Measurements from ENCODE around the gene ARMC3.

Gene ARMC3

DNA sequence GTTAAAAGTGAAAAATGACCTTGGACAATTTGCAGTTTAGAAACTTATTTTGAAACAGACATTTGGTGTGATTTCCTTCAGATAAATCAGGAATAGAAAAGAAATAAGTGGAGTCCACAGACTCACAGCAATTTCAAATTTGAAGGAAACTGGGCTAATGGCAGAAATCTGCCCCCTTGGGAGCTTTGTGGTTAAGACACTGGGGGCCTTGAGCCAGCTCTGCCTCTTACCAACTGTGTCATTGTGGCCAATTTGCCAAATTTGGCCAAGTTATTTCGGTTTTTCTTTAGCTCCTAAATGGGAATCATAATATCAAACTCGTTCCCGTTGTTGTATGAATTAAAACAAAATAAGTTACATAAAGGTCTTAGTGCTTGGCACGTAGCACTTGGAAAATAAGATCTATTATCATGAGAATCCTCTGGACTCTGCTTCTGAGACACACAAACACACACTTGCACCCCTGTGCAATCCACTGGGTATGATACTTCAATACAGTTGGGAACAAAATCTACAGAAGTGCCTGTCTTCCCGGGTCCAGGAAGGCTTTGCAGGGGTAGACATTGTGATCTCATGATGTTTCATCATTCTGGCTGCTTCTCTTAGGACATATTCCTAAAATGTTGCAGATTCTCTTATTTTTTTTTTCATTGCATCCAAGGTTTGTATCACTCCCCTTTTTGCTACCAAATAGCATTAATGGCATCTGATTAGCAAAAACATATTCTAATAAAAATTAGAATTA is 4.9 kb downstream of the ARMC3 start:
- no peak for DNase-seq

DNA sequence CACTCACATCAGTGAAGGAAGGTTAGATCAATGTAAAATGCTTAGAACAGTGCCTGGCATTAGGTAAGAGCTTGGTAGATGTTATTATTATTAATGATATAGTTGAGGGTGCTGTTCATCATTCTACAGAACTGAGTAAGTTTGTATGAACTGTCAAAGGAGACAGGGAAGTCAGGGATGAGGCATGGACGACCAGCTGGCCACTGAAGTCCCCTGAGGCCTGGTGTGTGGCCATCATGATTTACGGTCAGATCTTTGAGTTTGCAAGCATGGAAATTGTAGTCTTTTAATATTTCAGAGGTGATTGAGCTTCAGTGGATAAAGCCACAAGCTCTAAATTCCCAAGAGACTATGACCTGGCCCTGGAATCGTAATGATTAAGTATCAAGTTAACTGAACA is 6.9 kb downstream of the ARMC3 start:
- DNase-seq, result no peak

DNA sequence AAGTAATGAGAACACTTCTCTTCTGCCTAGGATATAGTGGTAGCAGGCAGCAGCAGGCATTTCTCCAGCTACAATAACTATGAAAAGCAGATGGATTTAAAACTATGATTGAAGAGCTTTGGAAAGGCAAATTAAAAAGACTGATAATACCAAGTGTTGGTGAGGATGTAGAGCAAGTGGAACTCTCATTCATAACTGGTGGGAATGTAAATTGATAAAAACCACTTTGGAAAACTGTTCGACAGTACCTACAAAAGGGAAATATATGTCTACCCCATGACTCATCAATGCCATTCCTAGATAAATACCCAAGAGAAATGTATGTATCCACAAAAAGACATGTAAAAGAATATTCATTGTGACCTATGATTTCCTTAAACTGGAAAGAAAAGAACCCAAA is 14.6 kb downstream of the ARMC3 start:
- no peak for DNase-seq

DNA sequence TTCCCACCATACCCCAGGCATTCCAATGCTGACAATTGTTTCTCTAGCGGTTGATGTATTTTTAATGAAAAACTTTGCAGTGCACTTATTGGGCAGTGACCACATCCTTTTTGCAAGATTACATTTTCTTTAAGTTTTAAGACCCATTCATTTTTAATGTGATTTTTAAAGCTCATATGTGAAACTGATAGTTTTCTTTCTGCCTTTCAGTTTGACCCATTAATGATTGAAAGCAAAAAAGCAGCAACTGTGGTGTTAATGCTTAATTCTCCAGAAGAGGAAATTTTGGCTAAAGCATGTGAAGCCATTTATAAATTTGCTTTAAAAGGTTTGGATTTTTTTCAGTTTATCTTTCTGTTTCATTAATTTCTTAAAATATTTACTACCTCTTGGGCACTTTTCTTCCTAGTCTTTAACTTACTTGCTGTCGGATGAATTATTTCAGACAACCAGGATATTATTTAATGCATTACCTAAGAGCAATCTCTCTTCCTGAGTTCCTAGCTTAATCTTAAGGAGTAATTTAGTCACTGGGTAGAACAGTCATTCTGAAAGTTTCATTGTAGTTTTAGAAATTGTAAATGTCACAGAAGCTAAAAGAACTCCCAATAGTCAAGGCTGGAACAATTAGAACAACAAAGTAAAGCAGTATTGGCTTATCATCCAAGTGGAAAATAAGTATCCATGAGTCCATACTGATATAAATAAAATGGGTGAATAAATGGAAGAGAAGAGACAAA is 18.3 kb downstream of the ARMC3 start:
- no peak for DNase-seq

DNA sequence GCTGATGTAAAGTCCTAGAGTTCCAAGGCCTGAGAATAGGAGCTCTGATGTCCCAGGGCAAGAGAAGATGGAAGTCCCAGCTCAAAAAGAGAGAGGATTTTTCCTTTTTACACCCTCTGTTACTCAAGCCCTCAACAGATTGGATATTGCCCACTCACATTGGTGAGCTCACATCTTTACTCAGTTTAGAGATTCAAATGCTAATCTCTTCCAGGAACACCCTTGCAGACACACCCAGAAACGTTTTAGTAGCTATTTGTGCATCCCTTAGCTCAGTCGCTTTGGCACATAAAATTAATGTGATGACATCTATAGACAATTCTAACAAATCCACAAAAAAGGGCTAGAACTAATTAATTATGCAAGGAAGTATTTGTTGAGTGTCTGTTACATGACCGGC is 27.1 kb downstream of the ARMC3 start:
- no peak for DNase-seq

DNA sequence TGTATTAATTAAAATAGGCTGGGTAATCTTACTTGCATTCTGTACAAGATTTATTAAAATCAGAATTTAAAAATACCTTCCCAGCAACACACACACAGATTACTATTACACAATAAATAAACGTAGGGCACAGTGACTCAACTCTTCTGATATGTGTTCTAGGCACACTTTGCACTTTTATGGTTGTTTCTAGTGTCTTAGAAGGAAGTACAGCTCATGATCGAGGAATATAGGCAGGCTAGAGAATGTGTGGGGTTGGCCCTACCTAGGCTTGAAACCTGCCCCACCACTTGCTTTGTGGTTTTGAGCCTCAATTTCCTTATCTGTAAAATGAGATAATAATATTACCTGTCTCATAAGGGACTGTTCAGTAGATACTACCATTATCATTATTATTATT is 30.5 kb downstream of the ARMC3 start:
- DNase-seq, result no peak

DNA sequence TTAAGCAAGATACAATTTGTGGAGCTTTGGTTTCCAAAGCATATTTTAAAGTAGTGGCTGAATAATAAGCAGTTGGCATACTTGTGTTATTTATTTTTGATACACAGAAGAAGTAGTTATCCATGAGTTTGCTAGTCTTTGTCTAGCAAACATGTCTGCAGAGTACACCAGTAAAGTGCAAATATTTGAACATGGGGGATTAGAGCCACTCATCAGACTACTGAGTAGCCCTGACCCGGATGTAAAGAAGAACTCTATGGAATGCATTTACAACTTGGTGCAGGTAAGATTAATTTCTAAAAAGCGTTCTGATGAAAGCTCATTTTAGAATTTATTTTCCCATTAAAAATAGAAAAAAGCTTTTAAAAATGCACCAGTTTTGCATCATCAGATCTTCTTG is 31.4 kb downstream of the ARMC3 start:
- no peak for DNase-seq

DNA sequence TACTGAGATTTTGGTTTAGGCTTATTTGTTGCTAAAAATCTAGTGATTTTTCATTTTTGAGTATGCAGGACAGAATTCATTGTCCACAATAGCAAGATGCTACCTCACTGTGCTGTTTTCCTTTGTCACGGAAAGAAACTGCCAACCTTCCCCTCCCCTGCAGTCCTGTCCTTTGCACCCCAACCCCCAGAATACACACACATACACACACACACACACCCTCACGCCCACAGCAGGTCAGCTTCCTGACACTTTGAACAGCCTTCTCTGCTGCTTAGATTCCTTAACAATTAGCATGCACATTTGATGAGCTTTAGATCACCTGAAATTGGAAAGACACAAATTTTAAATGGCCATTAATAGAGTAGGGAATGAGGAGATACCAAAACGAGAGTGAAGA is 32.1 kb downstream of the ARMC3 start:
- DNase-seq, result no peak

DNA sequence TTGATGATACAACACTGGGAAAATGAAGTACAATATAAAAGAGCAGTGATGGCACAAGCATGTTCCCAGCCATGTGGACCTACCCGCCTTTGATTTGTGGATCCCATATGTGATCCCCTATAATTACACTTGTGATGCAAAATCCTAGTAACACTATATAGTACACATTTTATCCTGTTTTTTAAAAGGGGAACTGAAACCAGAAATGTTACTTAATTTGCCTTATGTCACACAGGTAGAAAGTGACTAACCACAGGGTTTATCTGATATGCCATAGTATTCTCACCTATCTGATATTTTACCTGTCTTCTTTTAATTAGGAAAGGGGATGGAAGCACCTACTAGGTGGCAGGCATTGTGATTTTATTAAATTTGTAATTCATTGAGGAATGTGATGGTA is 35.0 kb downstream of the ARMC3 start:
- no peak for DNase-seq

DNA sequence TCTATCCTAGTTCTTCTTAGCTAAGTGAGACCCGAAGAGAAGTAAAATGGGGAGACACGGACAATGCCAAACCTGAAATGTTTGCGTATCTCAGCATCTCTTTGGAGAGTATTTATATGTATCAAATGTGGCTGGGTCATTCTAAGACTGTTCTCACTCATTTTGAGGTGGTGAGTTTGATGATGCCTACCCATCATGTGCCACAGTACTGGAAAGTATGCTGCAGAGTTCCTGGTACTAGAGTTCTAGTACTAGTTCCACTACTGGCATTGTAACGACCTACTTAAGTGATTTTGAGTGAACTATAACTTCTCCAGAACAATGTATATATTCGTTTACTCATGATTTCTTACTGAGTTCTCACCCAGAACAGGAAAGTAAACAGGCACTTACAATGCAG is 41.9 kb downstream of the ARMC3 start:
- DNase-seq, result no peak

DNA sequence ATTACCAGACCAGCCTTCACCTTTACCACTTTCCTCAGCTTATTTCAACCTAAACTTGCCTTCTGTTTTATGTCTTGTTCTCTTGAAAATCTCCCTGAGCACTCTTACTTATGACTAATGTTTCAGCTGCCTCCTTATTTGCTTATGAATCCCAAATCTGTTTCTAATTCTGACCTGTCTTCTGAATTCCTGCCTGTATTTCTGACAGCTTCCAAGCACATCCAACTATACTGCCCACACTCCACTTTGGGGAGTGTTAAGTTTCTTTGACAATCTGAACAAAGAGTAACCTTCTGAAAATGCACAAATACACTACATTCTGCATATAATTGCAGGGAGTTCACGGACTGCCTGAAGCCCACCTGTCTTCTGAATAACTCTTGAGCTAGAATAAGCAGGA is 48.7 kb downstream of the ARMC3 start:
- no peak for DNase-seq

DNA sequence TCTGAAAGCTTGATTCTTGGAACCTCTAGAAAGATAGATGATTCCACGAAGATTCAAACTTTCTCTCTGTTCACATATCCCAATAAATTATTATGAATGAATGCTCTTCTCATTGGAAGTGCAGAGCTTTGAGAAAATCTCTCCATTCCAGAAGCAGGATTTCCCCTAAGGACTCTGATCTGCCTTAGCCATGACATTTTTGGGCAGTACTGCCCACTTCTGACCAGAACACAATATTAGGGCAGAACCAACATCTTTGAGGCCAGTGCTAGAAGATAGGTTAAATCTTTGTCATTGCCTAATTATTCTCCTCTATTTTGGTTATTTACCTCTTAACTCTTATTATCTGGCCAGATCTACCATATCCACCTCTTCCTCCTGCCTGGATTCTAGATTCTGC is 49.9 kb downstream of the ARMC3 start:
- no peak for DNase-seq

DNA sequence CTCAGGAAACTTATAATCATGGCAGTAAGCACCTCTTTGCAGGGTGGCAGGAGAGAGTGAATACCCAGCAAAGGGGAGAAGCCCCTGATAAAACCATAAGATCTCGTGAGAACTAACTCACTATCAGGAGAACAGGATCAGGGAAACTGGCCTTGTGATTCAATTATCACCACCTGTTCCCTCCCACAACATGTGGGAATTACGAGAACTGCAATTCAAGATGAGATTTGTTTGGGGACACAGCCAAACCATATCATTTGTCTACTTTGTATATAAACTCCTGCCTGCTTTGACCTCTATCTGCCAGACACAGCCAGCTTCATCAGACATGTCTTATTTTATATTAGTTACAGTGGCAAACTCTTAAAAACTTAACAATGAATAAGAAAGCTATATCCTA is 50.4 kb downstream of the ARMC3 start:
- DNase-seq, result no peak

DNA sequence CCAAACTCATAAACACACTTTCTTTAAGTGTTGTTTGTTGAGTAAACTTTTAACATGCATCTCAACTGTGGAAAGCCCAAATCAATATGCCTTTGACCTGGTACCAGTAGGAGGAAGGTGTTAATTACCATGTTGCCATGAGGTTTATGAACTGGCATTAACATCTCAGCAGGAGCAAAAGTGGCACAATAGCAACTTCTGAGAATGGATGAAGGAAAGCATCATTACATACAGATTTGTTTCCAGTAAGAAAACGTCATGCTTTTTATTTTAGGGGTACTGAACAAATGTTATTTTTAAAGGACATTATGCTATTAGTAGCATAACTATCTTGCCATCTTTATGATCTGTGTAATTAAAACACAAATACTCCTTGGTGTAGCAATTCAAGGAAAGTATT is 51.1 kb downstream of the ARMC3 start:
- DNase-seq, result no peak

DNA sequence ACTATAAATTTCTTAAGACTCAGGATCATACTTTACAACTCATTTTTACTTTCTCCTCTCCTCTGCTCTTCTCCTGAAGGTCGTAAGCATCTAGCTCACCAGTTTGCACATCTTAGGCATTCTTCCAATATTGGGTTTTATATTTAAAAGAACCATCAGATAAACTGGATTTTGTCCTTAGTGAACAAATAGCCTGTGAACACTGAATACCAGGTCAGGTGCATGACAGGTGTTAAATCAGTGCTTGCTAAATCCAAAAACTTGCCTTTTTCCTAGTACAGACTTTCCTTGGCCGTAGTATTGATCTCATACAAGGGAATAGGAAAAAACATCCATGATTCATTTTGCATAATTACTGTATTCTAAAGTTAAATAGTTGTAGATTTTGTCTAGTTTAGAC is 53.0 kb downstream of the ARMC3 start:
- DNase-seq, result no peak

DNA sequence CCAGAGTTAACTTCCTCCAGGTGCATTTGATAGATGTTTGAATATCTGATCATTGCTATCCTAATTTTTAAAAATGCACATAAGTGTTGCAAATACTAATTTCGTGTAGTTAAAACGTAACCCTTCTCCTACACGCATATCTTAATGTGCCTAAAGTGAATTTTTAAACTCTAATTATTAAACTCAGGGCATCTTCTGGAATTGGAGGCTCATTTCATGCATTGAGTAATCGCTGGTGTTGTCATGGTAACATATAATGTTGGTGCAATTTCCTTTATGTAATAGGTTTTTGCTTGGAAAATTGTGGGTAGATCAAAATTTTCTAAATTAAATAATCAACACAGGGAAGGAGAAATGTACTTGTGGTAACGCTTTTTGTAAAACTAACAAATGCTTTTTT is 56.2 kb downstream of the ARMC3 start:
- DNase-seq, result no peak

DNA sequence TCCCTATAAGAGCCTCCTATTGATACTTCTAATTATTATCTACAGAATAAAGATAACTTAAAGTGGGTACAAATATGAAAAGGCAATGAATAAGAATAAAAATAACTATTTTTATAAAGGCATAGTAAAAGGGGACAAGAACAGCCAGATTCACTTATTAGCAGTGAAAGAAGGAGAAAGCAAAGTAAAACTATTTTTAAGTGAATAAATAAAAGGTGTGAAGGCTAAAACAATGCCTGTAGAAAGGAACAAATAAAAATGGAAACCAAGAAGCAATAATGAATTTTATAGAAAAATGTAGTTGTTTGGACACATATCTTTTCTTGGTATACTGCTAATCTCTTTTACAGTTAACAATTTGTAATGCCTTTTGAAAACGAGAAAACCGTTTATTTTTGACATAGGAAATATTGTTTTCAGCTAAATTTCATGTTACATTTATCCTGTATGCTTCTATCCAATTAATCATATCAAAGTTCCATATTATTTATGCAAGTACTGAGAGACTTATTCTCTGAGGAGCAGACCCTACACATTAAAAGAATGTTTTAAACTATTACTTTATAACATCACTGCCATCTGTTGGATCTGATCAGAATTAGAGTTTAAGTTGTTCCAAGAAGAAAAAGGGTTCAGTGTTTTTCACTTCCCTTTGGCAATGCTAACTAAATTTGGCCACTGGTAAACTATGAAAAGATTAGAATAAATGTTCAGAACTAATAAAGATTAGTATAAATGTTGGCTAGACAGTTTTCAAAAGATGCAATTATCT is 59.1 kb downstream of the ARMC3 start:
- peak; percentile 21 for DNase-seq

DNA sequence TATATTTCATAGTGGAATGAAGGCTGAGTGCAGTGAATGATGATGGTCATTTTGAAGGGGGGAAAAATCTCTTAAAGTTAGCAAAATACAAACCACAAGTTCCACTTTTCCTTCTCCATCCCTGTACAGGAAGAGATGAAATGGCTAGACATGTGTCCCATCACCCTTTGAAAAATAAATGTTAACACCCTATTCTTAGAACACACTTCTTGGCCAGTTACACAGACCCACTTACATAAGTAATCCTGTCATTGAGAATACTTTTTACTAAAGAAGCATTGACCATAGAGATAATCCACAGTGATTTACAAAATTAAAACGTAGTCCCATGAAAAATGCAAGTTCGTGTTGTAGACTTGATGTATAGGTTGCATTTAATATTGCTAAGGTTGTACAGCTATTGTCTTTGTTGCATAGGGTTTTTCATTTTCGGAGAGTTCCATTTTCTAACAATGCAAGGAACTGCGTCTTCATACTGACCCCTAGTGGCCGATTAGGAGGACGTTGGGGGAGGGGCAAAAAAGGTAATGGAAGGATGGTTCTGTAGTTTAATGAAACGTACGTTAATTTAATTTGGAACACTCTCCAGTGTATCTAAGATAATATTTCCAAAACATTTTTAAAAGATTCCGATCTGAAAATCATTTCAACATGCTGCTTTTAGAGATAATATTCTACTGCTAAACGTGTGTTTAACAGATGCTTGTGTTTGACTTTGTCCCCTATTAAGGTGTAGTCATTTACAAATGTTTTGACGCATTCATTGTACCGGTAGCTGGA is 60.9 kb downstream of the ARMC3 start:
- peak; percentile 44 for DNase-seq

DNA sequence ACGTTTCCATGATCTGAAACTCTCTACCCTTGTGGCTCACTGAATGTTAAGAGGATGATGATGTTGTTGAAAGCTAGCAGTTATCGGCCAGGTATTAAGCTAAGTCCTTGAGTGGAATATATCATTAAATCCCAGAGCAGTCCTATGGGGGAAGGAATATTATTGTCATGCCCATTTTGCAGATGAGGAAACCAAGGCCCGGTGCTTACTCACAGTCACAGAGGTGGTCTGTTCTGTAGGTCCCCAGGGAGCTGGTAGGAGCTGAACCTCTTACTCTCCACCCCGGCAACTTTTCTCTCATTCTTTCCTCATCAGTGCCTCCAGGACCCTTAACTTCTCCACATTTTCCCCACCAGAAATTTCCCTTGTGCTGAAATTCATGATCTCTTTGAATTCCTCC is 62.6 kb downstream of the ARMC3 start:
- DNase-seq, result no peak

DNA sequence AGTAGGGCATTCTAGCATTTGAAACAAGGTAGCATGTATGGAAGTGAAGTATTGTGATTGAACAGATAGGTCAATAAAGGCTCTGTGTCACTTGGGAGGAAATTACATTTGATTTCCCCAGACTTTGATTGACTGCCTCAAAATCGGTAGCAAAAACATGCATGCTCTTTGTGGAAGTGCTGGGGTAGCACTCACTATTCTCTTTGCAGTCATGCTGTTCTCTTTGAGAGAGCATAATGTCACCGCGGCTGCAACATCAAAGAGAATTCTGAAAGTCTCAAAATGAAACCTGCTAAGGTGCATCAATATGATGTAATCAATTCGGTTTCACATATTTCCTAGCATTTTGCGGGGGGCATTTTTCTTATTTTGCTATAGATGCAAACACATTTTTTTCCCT is 64.2 kb downstream of the ARMC3 start:
- no peak for DNase-seq

DNA sequence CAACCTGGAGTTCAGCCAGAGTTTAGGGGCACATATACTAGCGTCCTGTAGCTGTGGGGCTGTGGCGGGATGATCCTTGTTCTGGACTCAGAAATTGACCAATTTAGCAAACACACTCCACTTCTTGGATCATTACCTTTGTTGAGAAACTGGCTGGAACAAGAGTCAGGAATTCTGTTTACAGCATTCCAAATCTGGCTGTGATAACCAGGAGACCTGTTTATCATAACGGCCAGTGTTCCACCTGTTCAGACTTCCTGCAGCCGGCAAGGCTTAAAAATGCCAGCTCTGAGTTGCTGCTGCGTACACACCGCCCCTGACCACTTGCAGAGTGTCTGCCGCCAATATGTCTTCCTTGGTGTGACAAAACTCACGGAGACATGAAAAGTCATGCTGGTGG is 64.8 kb downstream of the ARMC3 start:
- no peak for DNase-seq

DNA sequence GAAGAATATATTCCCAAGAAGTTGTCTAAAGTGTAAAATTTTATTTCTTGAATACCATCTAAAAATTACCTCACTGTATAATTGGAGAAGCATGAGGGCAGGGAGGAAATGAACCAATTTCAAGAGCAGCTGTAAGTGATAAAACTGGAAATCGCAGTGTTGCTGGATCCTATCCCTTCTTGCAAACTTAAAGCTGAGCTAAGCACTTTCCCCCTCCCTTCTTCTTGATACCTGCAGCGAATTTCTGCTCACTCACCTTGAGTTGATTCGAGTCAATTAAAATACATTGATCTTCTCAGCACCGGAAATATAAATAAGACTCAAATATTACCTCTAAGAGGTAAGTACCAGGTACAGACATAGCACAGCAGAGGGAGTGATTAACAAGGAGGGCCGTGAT is 65.5 kb downstream of the ARMC3 start:
- no peak for DNase-seq

DNA sequence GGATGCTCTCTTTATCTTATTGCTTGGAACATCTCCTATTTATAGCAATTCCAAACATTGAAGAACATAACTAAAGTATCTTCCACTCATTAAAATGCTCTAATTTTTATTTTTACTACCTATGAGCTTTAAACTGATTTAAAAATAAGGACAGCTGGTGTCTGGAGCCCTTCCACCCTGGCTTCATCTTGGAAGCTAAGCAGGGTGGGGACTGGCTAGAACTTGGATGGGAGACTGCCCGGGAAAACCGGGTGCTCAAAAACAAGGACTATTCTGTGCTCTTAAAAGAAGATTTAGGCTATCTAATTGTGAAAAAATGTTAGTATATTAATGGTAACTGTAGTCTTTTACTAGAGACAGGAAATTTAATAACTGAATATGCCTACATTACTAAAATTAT is 69.2 kb downstream of the ARMC3 start:
- no peak for DNase-seq
